ENCODE measurements around the gene KRTAP10-5.

- no peak for TF ChIP-seq ZFP36 (IDR thresholded peaks at IDR 0.05; ENCODE audit: borderline replicate concordance, partially characterized antibody)
- TF ChIP-seq CTCF (IDR thresholded peaks at IDR 0.05), result no peak
- TF ChIP-seq POLR2A (IDR thresholded peaks at IDR 0.05; ENCODE audit: low read length), result no peak
- TF ChIP-seq, protein P1, sequence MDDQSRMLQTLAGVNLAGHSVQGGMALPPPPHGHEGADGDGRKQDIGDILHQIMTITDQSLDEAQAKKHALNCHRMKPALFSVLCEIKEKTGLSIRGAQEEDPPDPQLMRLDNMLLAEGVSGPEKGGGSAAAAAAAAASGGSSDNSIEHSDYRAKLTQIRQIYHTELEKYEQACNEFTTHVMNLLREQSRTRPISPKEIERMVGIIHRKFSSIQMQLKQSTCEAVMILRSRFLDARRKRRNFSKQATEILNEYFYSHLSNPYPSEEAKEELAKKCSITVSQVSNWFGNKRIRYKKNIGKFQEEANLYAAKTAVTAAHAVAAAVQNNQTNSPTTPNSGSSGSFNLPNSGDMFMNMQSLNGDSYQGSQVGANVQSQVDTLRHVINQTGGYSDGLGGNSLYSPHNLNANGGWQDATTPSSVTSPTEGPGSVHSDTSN (IDR thresholded peaks at IDR 0.05), result no peak
Observed at GRCh38 chr21:44612029-44612486, 31.7 kb upstream of the KRTAP10-5 start, which contains the start of gene KRTAP10-8.
